Osteocyte (in vitro differentiated cells): Measurements from ENCODE around the gene NEK10. TPM values are rescaled to one million over a fixed set of nuclear protein-coding genes. Genes with fewer than 3 reads are reported as not detected.

ENCODE experiments used
- DNase-seq: peaks from one replicate; pipeline ENCODE4 v3.0.0; 2021; ENCODE audit warnings: mixed read lengths; ENCODE audit not compliant: unreplicated experiment; ENCODE audit errors: extremely low spot score
- H3K27ac Mint-ChIP-seq: one replicate; pipeline ENCODE4 v1.8.0; 2021; ENCODE audit warnings: mild to moderate bottlenecking, mixed read lengths; ENCODE audit not compliant: unreplicated experiment
- H3K27me3 Mint-ChIP-seq: one replicate; pipeline ENCODE4 v1.8.0; 2021; ENCODE audit warnings: mixed read lengths; ENCODE audit not compliant: unreplicated experiment
- H3K36me3 Mint-ChIP-seq: one replicate; pipeline ENCODE4 v1.8.0; 2021; ENCODE audit warnings: mixed read lengths; ENCODE audit not compliant: unreplicated experiment
- H3K4me1 Mint-ChIP-seq: one replicate; pipeline ENCODE4 v1.8.0; 2021; ENCODE audit warnings: mixed read lengths; ENCODE audit not compliant: unreplicated experiment
- H3K4me3 Mint-ChIP-seq: one replicate; pipeline ENCODE4 v1.8.0; 2021; ENCODE audit warnings: mild to moderate bottlenecking, moderate library complexity, mixed read lengths; ENCODE audit not compliant: unreplicated experiment
- H3K9me3 Mint-ChIP-seq: one replicate; pipeline ENCODE4 v1.8.0; 2021; ENCODE audit warnings: mixed read lengths; ENCODE audit not compliant: unreplicated experiment
- total RNA-seq: library from RNA; stranded (reverse); gene quantifications from 2 replicates; pipeline ENCODE4 v1.2.1, GENCODE V29; 2021
- TF ChIP-seq, protein P1 (sequence below): fragments of 200-600 bp; sonication (generic); IDR thresholded peaks from 2 replicates; pipeline ENCODE4 v1.5.0; 2021; ENCODE audit warnings: antibody characterized with exemption, mild to moderate bottlenecking, moderate library complexity

The NEK10 gene
- total RNA-seq, 1 donor from 2014 or later, result 6.8 TPM

GRCh38 chr3:27072810-27073651, 296.2 kb downstream of the NEK10 start:
- no peak overlapping the region for H3K4me3 Mint-ChIP-seq
- no peaks in the 10 kb centered on the region for H3K9me3 Mint-ChIP-seq
- H3K4me1 Mint-ChIP-seq, result peaks cover 18% of the 10 kb centered on the region
- TF ChIP-seq, protein P1, sequence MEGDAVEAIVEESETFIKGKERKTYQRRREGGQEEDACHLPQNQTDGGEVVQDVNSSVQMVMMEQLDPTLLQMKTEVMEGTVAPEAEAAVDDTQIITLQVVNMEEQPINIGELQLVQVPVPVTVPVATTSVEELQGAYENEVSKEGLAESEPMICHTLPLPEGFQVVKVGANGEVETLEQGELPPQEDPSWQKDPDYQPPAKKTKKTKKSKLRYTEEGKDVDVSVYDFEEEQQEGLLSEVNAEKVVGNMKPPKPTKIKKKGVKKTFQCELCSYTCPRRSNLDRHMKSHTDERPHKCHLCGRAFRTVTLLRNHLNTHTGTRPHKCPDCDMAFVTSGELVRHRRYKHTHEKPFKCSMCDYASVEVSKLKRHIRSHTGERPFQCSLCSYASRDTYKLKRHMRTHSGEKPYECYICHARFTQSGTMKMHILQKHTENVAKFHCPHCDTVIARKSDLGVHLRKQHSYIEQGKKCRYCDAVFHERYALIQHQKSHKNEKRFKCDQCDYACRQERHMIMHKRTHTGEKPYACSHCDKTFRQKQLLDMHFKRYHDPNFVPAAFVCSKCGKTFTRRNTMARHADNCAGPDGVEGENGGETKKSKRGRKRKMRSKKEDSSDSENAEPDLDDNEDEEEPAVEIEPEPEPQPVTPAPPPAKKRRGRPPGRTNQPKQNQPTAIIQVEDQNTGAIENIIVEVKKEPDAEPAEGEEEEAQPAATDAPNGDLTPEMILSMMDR, result no peak
- no peaks in the 10 kb centered on the region for H3K36me3 Mint-ChIP-seq
- peaks cover 10% of the 10 kb centered on the region for H3K27me3 Mint-ChIP-seq
- no peak for DNase-seq
- H3K27ac Mint-ChIP-seq, result no peak overlapping the region

- Mint-ChIP-seq H3K27ac (no peak overlapping the region), H3K4me3 (no peak overlapping the region), H3K4me1 (no peaks in the 10 kb centered on the region), H3K9me3 (peaks cover 11% of the 10 kb centered on the region), H3K27me3 (peaks cover 22% of the 10 kb centered on the region), H3K36me3 (no peaks in the 10 kb centered on the region)
- TF ChIP-seq, protein P1, result no peak
- no peak for DNase-seq
Measured at GRCh38 chr3:27060336-27060735, 308.8 kb downstream of the NEK10 start.

Other genes starting within 250 kb of the NEK10 start
- gene SLC4A7, start 115.0 kb upstream of the NEK10 start, total RNA-seq, result 78.8 and 83.7 TPM in 2 replicates